Natural killer cell treated with Interleukin-12 subunit alpha and Interleukin-12 subunit beta and Interleukin-15 and Interleukin-18, amount 100 ng/mL, for 72 hours (primary cell): ENCODE data around the gene YWHAB. TPM values are rescaled to one million over a fixed set of nuclear protein-coding genes. Genes with fewer than 3 reads are reported as not detected.

ENCODE experiments used
- ATAC-seq, 2 donors: fragments of 150-1000 bp; cut with Tn5 transposase in 1 of 2; sonication (Bioruptor Pico), chemical (Tn5 transposase) in 1 of 2; 2 replicates each; pipeline ENCODE4 v1.10.0; 2021
- DNase-seq: peaks from one replicate; pipeline ENCODE4 v3.0.0; 2022; ENCODE audit warnings: low spot score
- H3K27ac Mint-ChIP-seq, 2 donors: 1 replicate in 1 of 2; 2 replicates in 1 of 2; pipeline ENCODE4 v1.8.0; 2022; ENCODE audit warnings: mixed read lengths in 2 of 2, mild to moderate bottlenecking in 1 of 2, moderate library complexity in 1 of 2
- H3K27me3 Mint-ChIP-seq, 2 donors: 1 replicate in 1 of 2; 2 replicates in 1 of 2; pipeline ENCODE4 v1.8.0; 2022; ENCODE audit warnings: mixed read lengths in 2 of 2
- H3K36me3 Mint-ChIP-seq: one replicate; pipeline ENCODE4 v1.8.0; 2022; ENCODE audit warnings: mixed read lengths
- H3K4me1 Mint-ChIP-seq, 2 donors: 1 replicate in 1 of 2; 2 replicates in 1 of 2; pipeline ENCODE4 v1.8.0; 2022; ENCODE audit warnings: low read depth in 2 of 2, mixed read lengths in 2 of 2, mild to moderate bottlenecking in 1 of 2
- H3K4me3 Mint-ChIP-seq: one replicate; pipeline ENCODE4 v1.8.0; 2022; ENCODE audit warnings: mixed read lengths
- H3K9me3 Mint-ChIP-seq: 2 replicates; pipeline ENCODE4 v1.8.0; 2022; ENCODE audit warnings: mixed read lengths
- total RNA-seq, 2 donors: library from RNA; stranded (reverse); gene quantifications; one replicate each; pipeline ENCODE4 v1.2.3, GENCODE V29; 2022

The YWHAB gene
- total RNA-seq, 2 donors from 2014 or later: 189 to 283 TPM

GRCh38 chr20:44911264-44911921, 25.9 kb downstream of the YWHAB start:
- Mint-ChIP-seq H3K4me3 (peak overlapping the region; percentile 39), H3K27ac (no peak overlapping the region), H3K27me3 (no peaks in the 10 kb centered on the region), H3K9me3 (no peaks in the 10 kb centered on the region), H3K36me3 (no peaks in the 10 kb centered on the region), H3K4me1 (peaks cover 21 to 27% of the 10 kb centered on the region in 2 donors)
- no peak for ATAC-seq
- no peak for DNase-seq

- ATAC-seq (no peak), DNase-seq (no peak)
- peak overlapping the region in 1 of 2 donors; percentile 22 for H3K27ac Mint-ChIP-seq
- H3K36me3 Mint-ChIP-seq: no peaks in the 10 kb centered on the region
- H3K4me1 Mint-ChIP-seq: peaks cover 21 to 27% of the 10 kb centered on the region in 2 donors
- H3K27me3 Mint-ChIP-seq: no peaks in the 10 kb centered on the region
- no peaks in the 10 kb centered on the region for H3K9me3 Mint-ChIP-seq
- H3K4me3 Mint-ChIP-seq: no peak overlapping the region
Measured at GRCh38 chr20:44912189-44912588, 26.7 kb downstream of the YWHAB start.

GRCh38 chr20:44914924-44915323, 29.4 kb downstream of the YWHAB start:
- DNase-seq (no peak), ATAC-seq (peak; percentile 72 to 74)
- Mint-ChIP-seq H3K9me3 (no peaks in the 10 kb centered on the region), H3K27me3 (no peaks in the 10 kb centered on the region), H3K27ac (peak overlapping the region in 1 of 2 donors; percentile 30), H3K36me3 (no peaks in the 10 kb centered on the region), H3K4me1 (peaks cover 11 to 16% of the 10 kb centered on the region in 2 donors), H3K4me3 (peak overlapping the region; percentile 13)

GRCh38 chr20:44916586-44916985, 31.1 kb downstream of the YWHAB start:
- no peaks in the 10 kb centered on the region for H3K36me3 Mint-ChIP-seq
- no peaks in the 10 kb centered on the region for H3K27me3 Mint-ChIP-seq
- peaks cover 7 to 16% of the 10 kb centered on the region in 2 donors for H3K4me1 Mint-ChIP-seq
- ATAC-seq (no peak), DNase-seq (no peak)
- no peak overlapping the region for H3K4me3 Mint-ChIP-seq
- no peaks in the 10 kb centered on the region for H3K9me3 Mint-ChIP-seq
- H3K27ac Mint-ChIP-seq: no peak overlapping the region

- H3K4me1 Mint-ChIP-seq: peaks cover 7 to 16% of the 10 kb centered on the region in 2 donors
- H3K9me3 Mint-ChIP-seq: no peaks in the 10 kb centered on the region
- no peak overlapping the region for H3K4me3 Mint-ChIP-seq
- H3K36me3 Mint-ChIP-seq: no peaks in the 10 kb centered on the region
- no peaks in the 10 kb centered on the region for H3K27me3 Mint-ChIP-seq
- DNase-seq (no peak), ATAC-seq (no peak)
- H3K27ac Mint-ChIP-seq: no peak overlapping the region
Measured at GRCh38 chr20:44917399-44917798, 31.9 kb downstream of the YWHAB start.

GRCh38 chr20:44918342-44918741, 32.8 kb downstream of the YWHAB start:
- Mint-ChIP-seq H3K27me3 (no peaks in the 10 kb centered on the region), H3K4me3 (no peak overlapping the region), H3K27ac (no peak overlapping the region), H3K9me3 (no peaks in the 10 kb centered on the region), H3K4me1 (peaks cover 7 to 11% of the 10 kb centered on the region in 2 donors), H3K36me3 (no peaks in the 10 kb centered on the region)
- DNase-seq (no peak), ATAC-seq (no peak)

- Mint-ChIP-seq H3K27ac (no peak overlapping the region), H3K4me1 (peaks cover 7 to 8% of the 10 kb centered on the region in 2 donors), H3K4me3 (no peak overlapping the region), H3K27me3 (no peaks in the 10 kb centered on the region), H3K9me3 (no peaks in the 10 kb centered on the region), H3K36me3 (no peaks in the 10 kb centered on the region)
- no peak for DNase-seq
- ATAC-seq: no peak
Measured at GRCh38 chr20:44918761-44919160, 33.3 kb downstream of the YWHAB start.

GRCh38 chr20:44921447-44921846, 35.9 kb downstream of the YWHAB start:
- Mint-ChIP-seq H3K9me3 (no peaks in the 10 kb centered on the region), H3K4me1 (no peaks in the 10 kb centered on the region), H3K36me3 (no peaks in the 10 kb centered on the region), H3K27me3 (no peaks in the 10 kb centered on the region), H3K27ac (no peak overlapping the region), H3K4me3 (no peak overlapping the region)
- ATAC-seq (no peak), DNase-seq (no peak)

- Mint-ChIP-seq H3K4me1 (no peaks in the 10 kb centered on the region), H3K27me3 (no peaks in the 10 kb centered on the region), H3K9me3 (no peaks in the 10 kb centered on the region), H3K4me3 (no peak overlapping the region), H3K27ac (no peak overlapping the region), H3K36me3 (no peaks in the 10 kb centered on the region)
- ATAC-seq (no peak), DNase-seq (no peak)
Measured at GRCh38 chr20:44924541-44924940, 39.0 kb downstream of the YWHAB start.

GRCh38 chr20:44928595-44928994, 43.1 kb downstream of the YWHAB start:
- no peaks in the 10 kb centered on the region for H3K27me3 Mint-ChIP-seq
- ATAC-seq (no peak), DNase-seq (no peak)
- no peaks in the 10 kb centered on the region for H3K9me3 Mint-ChIP-seq
- no peak overlapping the region for H3K4me3 Mint-ChIP-seq
- no peak overlapping the region for H3K27ac Mint-ChIP-seq
- H3K4me1 Mint-ChIP-seq: no peaks in the 10 kb centered on the region
- H3K36me3 Mint-ChIP-seq: no peaks in the 10 kb centered on the region

GRCh38 chr20:44930517-44931168, 45.1 kb downstream of the YWHAB start:
- peak in 1 of 2 donors; percentile 32 for ATAC-seq
- Mint-ChIP-seq H3K4me3 (no peak overlapping the region), H3K4me1 (no peaks in the 10 kb centered on the region), H3K27ac (no peak overlapping the region), H3K9me3 (no peaks in the 10 kb centered on the region), H3K27me3 (no peaks in the 10 kb centered on the region), H3K36me3 (peaks cover 5% of the 10 kb centered on the region)
- no peak for DNase-seq

GRCh38 chr20:44931911-44932310, 46.4 kb downstream of the YWHAB start:
- no peak overlapping the region for H3K4me3 Mint-ChIP-seq
- H3K27ac Mint-ChIP-seq: no peak overlapping the region
- no peaks in the 10 kb centered on the region for H3K4me1 Mint-ChIP-seq
- no peaks in the 10 kb centered on the region for H3K27me3 Mint-ChIP-seq
- H3K9me3 Mint-ChIP-seq: no peaks in the 10 kb centered on the region
- peaks cover 6% of the 10 kb centered on the region for H3K36me3 Mint-ChIP-seq
- DNase-seq (no peak), ATAC-seq (no peak)

GRCh38 chr20:44932916-44933315, 47.4 kb downstream of the YWHAB start:
- no peak overlapping the region for H3K4me3 Mint-ChIP-seq
- H3K36me3 Mint-ChIP-seq: peaks cover 6% of the 10 kb centered on the region
- no peak overlapping the region for H3K27ac Mint-ChIP-seq

GRCh38 chr20:44936510-44936909, 51.0 kb downstream of the YWHAB start:
- no peak for DNase-seq
- Mint-ChIP-seq H3K27ac (no peak overlapping the region), H3K4me3 (no peak overlapping the region), H3K4me1 (peaks cover 0 to 3% of the 10 kb centered on the region in 2 donors), H3K27me3 (no peaks in the 10 kb centered on the region), H3K36me3 (peaks cover 15% of the 10 kb centered on the region), H3K9me3 (no peaks in the 10 kb centered on the region)
- no peak for ATAC-seq

More at GRCh38 chr20:44932916-44933315, 47.4 kb downstream of the YWHAB start:
- peak in 1 of 2 donors; percentile 28 for ATAC-seq
- Mint-ChIP-seq H3K27me3 (no peaks in the 10 kb centered on the region), H3K9me3 (no peaks in the 10 kb centered on the region), H3K4me1 (no peaks in the 10 kb centered on the region)
- DNase-seq: no peak
